HG02938 (cell line): Measurements from ENCODE around the gene SPAM1.
"Not testable (repeated sequence)": the region's sequence is repeated elsewhere in the genome, so short reads cannot be mapped to it uniquely, and the experiment has no call there.

Experiments used
- ATAC-seq: cut with Tn5 transposase; IDR thresholded peaks from one replicate; pipeline ENCODE4 v1.9.1; 2021; ENCODE audit warnings: mild to moderate bottlenecking, moderate library complexity; ENCODE audit not compliant: unreplicated experiment

SPAM1 gene, protein sequence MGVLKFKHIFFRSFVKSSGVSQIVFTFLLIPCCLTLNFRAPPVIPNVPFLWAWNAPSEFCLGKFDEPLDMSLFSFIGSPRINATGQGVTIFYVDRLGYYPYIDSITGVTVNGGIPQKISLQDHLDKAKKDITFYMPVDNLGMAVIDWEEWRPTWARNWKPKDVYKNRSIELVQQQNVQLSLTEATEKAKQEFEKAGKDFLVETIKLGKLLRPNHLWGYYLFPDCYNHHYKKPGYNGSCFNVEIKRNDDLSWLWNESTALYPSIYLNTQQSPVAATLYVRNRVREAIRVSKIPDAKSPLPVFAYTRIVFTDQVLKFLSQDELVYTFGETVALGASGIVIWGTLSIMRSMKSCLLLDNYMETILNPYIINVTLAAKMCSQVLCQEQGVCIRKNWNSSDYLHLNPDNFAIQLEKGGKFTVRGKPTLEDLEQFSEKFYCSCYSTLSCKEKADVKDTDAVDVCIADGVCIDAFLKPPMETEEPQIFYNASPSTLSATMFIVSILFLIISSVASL

DNA sequence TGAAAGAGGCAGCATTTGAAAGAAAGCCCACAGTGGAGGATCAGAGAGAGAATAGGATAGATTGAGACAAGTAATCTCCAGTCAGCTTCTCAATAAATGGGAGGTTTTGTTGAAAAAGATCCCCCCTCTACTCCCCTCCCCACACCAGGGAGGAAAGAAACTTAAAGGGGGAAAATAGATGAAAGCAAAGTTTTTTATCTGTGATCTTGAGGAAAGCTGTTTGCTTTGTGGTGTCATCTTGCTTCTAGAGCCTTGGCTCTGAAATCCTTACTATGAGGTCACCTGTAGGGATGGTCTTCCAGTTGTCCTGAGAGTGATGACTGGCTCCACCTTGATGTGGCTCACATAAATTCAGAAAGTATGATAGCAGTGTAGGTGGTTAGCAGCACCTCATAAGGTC lies at the start of gene SPAM1:
SPAM1 (plus strand) TSS at position 301 of the 400 bp plus-strand sequence. CDS start 28,330 bp downstream, outside the sequence.
- no peak for ATAC-seq

- no peak for ATAC-seq
Measured at GRCh38 chr7:123876557-123877256, 48.3 kb upstream of the SPAM1 start.

- no peak for ATAC-seq
Measured at GRCh38 chr7:123879628-123880027, 45.4 kb upstream of the SPAM1 start.

DNA sequence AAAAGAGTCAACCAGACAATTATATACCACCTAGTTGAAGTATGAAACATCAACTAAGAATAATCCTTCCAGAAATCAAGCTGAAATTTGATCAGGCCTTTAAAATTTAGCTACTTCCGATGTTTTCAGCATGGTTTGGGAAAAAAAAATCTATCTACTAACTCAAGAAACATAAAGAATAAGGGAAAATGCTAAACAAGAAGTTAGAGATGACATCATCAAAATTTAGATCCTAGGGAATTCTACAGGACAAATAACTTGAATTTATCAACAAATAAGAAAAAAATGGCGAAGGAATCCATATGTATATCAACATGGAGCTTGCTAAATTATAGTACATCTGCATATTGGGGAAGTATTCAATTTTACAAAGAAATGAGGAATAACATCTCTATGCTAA lies 43.7 kb upstream of the SPAM1 start:
- ATAC-seq = no peak

DNA sequence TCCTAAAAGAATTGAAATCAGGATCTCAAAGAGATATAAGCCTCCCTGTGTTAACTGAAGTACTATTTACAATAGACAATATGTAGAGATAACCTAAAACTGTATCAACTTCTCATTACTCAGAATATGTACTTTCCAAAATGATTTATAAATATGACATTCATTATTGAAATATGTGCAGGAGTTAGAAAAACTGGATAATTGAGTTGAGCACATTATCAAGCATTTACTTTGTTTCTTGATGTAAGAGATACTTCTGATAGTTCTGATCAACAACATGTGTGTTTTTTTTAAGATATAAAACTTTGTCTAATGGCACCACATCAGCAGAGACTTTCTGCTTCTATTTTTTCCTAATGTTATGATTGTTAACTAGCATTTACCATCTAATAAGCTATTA lies 41.9 kb upstream of the SPAM1 start:
- ATAC-seq = no peak

DNA sequence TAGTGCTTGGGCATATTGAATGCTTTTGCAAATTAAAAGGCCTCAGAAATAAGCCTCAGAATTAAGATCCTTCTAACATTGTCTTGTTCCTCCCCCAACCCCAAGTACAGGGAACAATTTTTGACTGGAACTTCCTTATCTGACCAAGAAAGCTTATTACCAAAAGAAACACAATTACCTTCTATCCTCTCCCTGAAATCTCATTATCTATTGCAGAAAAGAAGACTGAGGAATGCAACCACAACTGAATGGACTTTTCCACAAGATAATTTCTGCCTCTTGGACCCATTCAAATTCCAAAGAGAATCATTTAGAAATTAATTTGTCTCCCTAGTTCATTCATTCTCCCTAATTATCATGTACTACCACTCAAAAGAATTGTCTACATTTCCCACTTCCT lies 36.8 kb upstream of the SPAM1 start:
- ATAC-seq = no peak

- not testable (repeated sequence) for ATAC-seq
Measured at GRCh38 chr7:123894753-123895152, 30.3 kb upstream of the SPAM1 start.

- no peak for ATAC-seq
Measured at GRCh38 chr7:123901101-123901500, 23.9 kb upstream of the SPAM1 start.

- no peak for ATAC-seq
Measured at GRCh38 chr7:123905714-123906113, 19.3 kb upstream of the SPAM1 start.

DNA sequence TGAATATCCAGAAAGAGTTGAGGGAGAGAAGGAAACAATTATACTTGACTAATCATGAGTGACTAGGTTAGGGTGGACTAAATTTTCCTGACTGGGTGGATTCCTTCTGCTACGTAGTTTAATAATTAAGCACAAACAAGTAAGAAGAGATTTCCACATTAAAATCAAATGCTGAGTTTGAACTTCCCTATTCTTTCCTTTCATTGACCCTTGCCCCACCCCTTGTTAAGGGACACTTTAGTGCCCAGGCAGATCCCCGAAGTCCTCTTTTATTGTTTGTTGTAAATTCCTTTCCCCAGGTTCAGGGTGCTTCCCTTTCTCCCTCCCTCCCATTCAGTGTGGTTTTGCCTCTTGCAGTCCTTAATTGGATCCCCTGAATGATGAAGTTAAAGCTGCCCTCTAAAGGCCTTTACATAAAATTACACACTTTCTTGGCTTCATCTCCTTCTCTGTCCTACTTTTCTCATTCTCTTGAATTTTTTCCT lies 8.8 kb upstream of the SPAM1 start:
- ATAC-seq = no peak

GRCh38 chr7:123917878-123918277 lies 7.2 kb upstream of the SPAM1 start:
- ATAC-seq = no peak

DNA sequence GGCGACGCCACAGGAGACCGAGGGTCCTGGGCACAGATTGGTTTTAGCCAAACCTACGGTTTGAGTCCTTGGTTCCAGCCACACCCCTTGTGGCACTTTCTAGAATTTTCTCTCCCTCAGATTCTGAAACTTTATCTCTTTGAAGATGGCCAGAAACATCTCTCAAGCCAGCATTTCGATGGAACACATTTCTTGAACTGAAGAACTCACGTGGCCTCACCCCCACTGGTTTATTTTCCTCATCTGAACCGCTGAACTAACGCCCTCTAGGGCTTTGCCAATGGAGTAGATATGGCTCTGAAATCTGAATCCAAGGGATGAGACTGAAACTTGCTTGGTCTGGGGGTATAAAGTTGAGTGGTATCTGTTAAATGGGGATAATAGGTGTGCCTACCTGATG lies 6.7 kb upstream of the SPAM1 start:
- ATAC-seq = no peak

- ATAC-seq = no peak
Measured at GRCh38 chr7:123923599-123923998, 1.4 kb upstream of the SPAM1 start.

DNA sequence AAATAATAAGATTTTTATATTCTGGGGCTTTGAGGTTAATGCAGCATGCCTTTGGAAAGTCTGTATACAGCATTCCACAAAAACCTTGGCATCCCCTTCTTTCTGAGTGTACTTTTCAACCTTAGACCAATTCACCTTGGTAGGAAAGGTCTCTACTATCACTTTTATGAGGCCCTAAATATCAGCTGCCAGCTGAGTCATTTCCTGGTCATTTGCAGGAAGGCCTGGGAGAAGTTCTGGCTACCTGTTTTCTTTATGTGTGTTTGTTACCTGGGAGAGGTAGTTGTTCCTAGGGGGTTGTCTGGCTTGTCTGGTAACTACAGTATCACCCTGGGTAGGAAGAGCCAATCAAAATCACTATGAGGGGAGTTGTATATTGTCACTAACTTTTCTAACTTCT lies 4.1 kb downstream of the SPAM1 start:
- ATAC-seq = no peak

GRCh38 chr7:123929655-123930054 lies 4.6 kb downstream of the SPAM1 start:
- no peak for ATAC-seq

DNA sequence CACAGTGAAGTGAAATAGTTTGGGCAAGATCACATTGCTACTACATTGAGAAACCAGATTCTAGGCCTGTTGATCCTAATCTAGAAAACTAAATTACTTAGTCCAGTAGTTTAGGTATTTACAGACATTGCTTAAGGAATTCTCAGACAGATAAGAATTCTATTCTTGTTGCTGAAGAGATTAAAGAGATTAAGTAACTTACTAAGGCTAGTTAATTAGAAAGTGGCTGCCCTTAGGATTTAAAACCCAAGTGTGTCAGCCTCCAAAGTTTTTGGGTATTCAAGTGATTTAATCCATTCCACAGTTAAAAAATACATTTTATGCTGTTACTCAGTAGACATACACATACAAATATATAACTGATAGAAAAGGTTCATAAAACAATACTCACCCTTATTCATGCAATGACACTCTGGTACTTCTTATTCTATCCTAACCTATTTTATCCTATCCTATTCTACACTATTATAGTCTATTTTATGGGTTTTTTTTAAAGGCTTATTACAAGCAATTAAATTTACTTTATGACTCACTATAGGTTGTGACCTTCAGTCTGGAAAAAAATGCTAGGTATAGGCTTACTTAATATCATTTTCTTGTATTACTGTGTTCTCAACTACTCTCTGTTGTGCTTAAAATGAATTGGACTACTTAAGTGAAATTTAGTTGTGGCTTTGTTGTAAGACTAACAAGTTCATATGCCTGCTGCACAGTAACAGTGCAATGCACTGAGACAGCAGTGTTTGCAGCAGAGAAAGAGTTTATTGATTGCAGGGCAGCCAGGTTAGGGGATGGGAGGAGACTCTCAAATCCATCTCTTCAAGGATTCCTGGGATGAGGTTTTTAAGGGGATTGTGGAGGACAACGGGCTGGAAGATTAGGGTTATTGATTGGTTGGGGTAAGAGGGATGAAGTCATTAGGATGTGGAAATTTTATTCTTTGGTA lies 10.7 kb downstream of the SPAM1 start:
- no peak for ATAC-seq

GRCh38 chr7:123936388-123936787 lies 11.3 kb downstream of the SPAM1 start:
- ATAC-seq = no peak

DNA sequence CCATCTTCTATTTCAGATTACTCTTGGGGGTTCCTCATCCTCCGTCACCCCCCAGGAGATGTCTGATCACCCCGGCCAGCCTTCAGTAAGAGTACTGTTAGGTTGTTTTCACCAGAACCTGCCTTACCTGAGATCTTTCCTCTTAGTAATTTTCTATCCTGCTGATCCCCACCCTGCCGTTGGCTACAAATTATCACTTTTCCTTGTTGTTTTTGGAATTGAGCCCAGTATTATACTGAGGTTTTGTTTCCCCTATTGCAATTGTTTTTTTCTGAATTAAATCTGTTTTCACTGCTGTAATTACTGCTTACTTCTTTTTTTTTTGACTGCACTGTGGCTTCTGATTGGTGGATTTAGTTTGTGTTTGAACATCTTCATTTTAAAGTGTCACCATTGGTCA lies 14.7 kb downstream of the SPAM1 start:
- no peak for ATAC-seq

GRCh38 chr7:123941391-123942180 lies 16.5 kb downstream of the SPAM1 start:
- no peak for ATAC-seq

- ATAC-seq = no peak
Measured at GRCh38 chr7:123944395-123944794, 19.4 kb downstream of the SPAM1 start.
